ENCODE measurements around the gene ANO10. TPM values are rescaled to one million over a fixed set of nuclear protein-coding genes. Genes with fewer than 3 reads are reported as not detected.
"Not testable (repeated sequence)": the region's sequence is repeated elsewhere in the genome, so short reads cannot be mapped to it uniquely, and the experiment has no call there.

Gene ANO10, protein sequence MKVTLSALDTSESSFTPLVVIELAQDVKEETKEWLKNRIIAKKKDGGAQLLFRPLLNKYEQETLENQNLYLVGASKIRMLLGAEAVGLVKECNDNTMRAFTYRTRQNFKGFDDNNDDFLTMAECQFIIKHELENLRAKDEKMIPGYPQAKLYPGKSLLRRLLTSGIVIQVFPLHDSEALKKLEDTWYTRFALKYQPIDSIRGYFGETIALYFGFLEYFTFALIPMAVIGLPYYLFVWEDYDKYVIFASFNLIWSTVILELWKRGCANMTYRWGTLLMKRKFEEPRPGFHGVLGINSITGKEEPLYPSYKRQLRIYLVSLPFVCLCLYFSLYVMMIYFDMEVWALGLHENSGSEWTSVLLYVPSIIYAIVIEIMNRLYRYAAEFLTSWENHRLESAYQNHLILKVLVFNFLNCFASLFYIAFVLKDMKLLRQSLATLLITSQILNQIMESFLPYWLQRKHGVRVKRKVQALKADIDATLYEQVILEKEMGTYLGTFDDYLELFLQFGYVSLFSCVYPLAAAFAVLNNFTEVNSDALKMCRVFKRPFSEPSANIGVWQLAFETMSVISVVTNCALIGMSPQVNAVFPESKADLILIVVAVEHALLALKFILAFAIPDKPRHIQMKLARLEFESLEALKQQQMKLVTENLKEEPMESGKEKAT
- total RNA-seq (2022) (15.0 and 16.4 TPM in 2 replicates), Bru-seq, nascent RNA (percentile 59 among the genes with signal in this experiment), BruChase-seq, experiment 1, labeled RNA remaining after a 6-hour chase (percentile 48 among the genes with signal in this experiment), BruChase-seq, experiment 2, labeled RNA remaining after a 2-hour chase (percentile 53 among the genes with signal in this experiment)
- long read RNA-seq, transcript ANO10-201 (13 exons, 3,212 nt), result major isoform, 9 of 21 reads
- long read RNA-seq, partial matches to known transcripts, result 1 of 21 reads
- long read RNA-seq, other reads (novel, unspliced or antisense), result 9 of 21 reads

DNA sequence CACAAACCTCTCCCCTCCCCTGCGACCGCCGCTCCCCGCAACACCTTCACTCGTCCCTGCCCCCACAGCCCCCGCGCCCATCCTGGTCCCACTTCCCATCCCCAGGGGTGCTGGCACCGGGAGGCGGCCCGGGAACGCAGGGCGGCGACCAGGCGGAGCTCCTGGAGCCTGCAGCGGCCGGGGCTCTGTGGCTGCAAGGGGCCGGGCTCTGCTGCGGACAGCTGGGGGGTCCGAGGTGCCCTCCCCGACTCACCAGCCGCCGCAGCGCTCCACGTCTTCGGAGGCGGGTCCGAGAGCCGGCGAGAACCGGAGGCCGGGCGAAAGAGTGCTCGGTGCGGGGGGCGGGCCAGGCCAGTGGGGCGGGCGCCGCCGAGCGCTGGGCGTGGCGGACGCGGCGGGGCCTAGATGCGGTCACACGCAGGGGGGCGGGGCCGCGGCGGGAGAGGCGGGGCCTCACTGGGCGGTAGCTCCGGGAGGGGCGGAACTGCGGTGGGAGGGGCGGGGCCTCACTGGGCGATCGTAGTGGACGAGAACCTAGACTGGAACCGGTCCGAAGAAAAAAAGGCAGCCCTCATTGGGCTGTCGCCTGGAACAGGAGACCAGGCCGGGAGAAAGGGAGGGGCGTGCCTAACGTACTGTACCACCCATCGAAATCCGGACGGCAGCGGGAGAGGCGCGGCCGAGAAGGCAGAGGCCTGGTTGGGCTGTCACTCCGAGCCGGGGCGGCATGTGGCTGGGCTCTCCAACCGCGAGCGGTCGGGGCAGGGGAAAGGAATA, at the start of gene ANO10:
Gene ANO10 (minus strand): TSS at position 356 of the 777 bp plus-strand sequence. CDS start 16,159 bp downstream, outside the sequence.
- no peaks in the 10 kb centered on the region for H3K27me3 Mint-ChIP-seq (ENCODE audit: insufficient read depth, unreplicated experiment)
- ChIA-PET POLR2A (interaction anchor here (0.8 to 3.9 kb wide), 16 partner anchors 10 to 577 kb away, joined by 3 to 41 read pairs (median 5); partner anchors contain the start of gene ABHD5), CTCF (interaction anchor here (1.3 kb wide), 1 partner anchor 232 kb away, joined by 3 read pairs; no protein-coding TSS in a partner anchor)
- peak within 1 kb of the TSS; percentile 92 for H3K27ac Mint-ChIP-seq (ENCODE audit: low read depth, unreplicated experiment)
- TF ChIP-seq, protein P1, sequence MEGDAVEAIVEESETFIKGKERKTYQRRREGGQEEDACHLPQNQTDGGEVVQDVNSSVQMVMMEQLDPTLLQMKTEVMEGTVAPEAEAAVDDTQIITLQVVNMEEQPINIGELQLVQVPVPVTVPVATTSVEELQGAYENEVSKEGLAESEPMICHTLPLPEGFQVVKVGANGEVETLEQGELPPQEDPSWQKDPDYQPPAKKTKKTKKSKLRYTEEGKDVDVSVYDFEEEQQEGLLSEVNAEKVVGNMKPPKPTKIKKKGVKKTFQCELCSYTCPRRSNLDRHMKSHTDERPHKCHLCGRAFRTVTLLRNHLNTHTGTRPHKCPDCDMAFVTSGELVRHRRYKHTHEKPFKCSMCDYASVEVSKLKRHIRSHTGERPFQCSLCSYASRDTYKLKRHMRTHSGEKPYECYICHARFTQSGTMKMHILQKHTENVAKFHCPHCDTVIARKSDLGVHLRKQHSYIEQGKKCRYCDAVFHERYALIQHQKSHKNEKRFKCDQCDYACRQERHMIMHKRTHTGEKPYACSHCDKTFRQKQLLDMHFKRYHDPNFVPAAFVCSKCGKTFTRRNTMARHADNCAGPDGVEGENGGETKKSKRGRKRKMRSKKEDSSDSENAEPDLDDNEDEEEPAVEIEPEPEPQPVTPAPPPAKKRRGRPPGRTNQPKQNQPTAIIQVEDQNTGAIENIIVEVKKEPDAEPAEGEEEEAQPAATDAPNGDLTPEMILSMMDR (IDR thresholded peaks at IDR 0.05; ENCODE audit: unreplicated experiment), result no peak
- intact Hi-C loops (cut with micrococcal nuclease), result loop anchor here (2.0 kb wide), 1 partner anchor 69 kb away; the partner anchor contains the start of gene ABHD5
- BruUV-seq (replicated peaks), result no TSS peak
- H3K4me3 Mint-ChIP-seq (ENCODE audit: unreplicated experiment), result peak within 1 kb of the TSS; percentile 85
- DNase-seq (ENCODE audit: unreplicated experiment), result peak; percentile 99
- no peaks in the 10 kb centered on the region for H3K9me3 Mint-ChIP-seq (ENCODE audit: unreplicated experiment)
- peaks cover 6% of the 10 kb centered on the region for H3K36me3 Mint-ChIP-seq (ENCODE audit: insufficient read depth, unreplicated experiment)
- H3K4me1 Mint-ChIP-seq (ENCODE audit: insufficient read depth, unreplicated experiment), result peaks cover 8% of the 10 kb centered on the region

DNA sequence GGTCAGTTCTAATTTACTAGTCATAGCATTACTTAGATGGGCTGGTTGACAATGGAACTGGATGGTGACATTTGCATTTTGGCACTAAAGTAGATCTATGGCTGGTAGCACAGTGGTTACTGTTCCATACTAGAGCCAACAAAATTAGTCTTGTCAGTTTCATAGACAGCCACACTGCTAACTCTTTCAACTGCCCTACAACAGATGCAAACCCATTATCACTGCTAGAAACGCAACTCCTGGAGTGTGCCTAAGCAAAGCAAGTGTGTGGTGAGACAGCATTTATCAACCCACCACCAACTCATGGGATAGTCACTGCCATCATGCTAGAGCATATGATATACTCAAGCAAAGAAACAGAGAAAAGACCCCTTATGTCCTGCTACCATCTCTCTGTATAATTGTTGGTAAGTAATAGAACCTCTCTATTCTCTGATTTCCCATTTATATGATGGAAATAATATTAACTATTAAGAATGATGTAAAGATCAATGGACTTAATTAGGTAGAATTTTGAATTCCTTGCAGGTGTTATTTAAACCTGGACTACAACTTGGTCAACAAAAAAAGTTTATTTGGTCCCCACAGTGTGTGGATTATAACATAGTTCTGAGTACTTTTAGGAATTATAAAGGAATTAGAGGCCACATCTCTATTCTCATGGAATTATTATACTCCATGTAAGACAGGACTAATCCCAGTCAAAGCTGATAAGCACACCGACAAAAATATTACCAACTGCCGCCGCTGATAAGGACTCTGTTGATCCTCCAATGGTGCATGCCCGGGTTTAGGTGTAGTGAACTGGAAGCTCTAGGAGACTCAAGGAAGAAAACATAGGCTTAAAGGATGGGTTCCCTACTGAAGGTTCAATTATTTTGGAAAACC, 49.1 kb upstream of the ANO10 start:
- no TSS peak for BruUV-seq (replicated peaks)
- no peak for DNase-seq (ENCODE audit: unreplicated experiment)
- peaks cover 8% of the 10 kb centered on the region for H3K27me3 Mint-ChIP-seq (ENCODE audit: insufficient read depth, unreplicated experiment)
- H3K27ac Mint-ChIP-seq (ENCODE audit: low read depth, unreplicated experiment), result no peak overlapping the region
- H3K4me1 Mint-ChIP-seq (ENCODE audit: insufficient read depth, unreplicated experiment), result no peaks in the 10 kb centered on the region
- TF ChIP-seq, protein P1 (IDR thresholded peaks at IDR 0.05; ENCODE audit: unreplicated experiment), result no peak
- ChIA-PET POLR2A (no interaction called here), CTCF (no interaction called here)
- intact Hi-C loops (cut with micrococcal nuclease), result no loop called here
- no peaks in the 10 kb centered on the region for H3K36me3 Mint-ChIP-seq (ENCODE audit: insufficient read depth, unreplicated experiment)
- no peaks in the 10 kb centered on the region for H3K9me3 Mint-ChIP-seq (ENCODE audit: unreplicated experiment)
- no peak overlapping the region for H3K4me3 Mint-ChIP-seq (ENCODE audit: unreplicated experiment)

DNA sequence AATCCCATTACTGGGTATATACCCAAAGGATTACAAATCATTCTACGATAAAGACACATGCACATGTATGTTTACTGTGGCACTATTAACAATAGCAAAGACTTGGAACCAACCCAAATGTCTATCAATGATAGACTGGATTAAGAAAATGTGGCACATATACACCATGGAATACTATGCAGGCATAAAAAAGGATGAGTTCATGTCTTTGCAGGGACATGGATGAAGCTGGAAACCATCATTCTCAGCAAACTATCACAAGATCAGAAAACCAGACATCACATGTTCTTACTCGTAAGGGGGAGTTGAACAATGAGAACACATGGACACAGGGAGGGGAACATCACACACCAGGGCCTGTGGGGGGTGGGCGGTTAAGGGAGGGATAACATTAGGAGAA, 43.2 kb upstream of the ANO10 start:
- POLR2A ChIA-PET; H3K36me3 Mint-ChIP-seq (ENCODE audit: insufficient read depth, unreplicated experiment); DNase-seq (ENCODE audit: unreplicated experiment); BruUV-seq (replicated peaks); H3K4me3 Mint-ChIP-seq (ENCODE audit: unreplicated experiment); CTCF ChIA-PET; H3K27ac Mint-ChIP-seq (ENCODE audit: low read depth, unreplicated experiment); intact Hi-C loops (cut with micrococcal nuclease); H3K4me1 Mint-ChIP-seq (ENCODE audit: insufficient read depth, unreplicated experiment); H3K9me3 Mint-ChIP-seq (ENCODE audit: unreplicated experiment); H3K27me3 Mint-ChIP-seq (ENCODE audit: insufficient read depth, unreplicated experiment): not testable (repeated sequence)

DNA sequence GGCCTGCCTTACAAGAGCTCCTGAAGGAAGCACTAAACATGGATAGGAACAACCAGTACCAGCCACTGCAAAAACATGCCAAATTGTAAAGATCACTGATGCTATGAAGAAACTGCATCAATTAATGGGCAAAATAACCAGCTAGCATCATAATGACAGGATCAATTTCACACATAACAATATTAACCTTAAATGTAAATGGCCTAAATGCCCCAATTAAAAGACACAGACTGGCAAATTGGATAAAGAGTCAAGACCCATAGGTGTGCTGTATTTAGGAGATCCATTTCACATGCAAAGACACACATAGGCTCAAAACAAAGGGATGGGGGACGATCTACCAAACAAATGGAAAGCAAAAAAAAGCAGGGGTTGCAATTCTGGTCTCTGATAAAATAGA, 39.6 kb upstream of the ANO10 start:
- H3K27ac Mint-ChIP-seq (ENCODE audit: low read depth, unreplicated experiment); H3K36me3 Mint-ChIP-seq (ENCODE audit: insufficient read depth, unreplicated experiment); BruUV-seq (replicated peaks); H3K9me3 Mint-ChIP-seq (ENCODE audit: unreplicated experiment); H3K4me1 Mint-ChIP-seq (ENCODE audit: insufficient read depth, unreplicated experiment); DNase-seq (ENCODE audit: unreplicated experiment); POLR2A ChIA-PET; H3K27me3 Mint-ChIP-seq (ENCODE audit: insufficient read depth, unreplicated experiment); intact Hi-C loops (cut with micrococcal nuclease); H3K4me3 Mint-ChIP-seq (ENCODE audit: unreplicated experiment): not testable (repeated sequence)
- CTCF ChIA-PET, result interaction anchor here (1.2 kb wide), 1 partner anchor 11 kb away, joined by 3 read pairs; no protein-coding TSS in a partner anchor

Measured in MCF 10A (cell line).